GM21360 (cell line): ENCODE results near the gene TBC1D22A.

Experiments used
- ATAC-seq: cut with Tn5 transposase; IDR thresholded peaks from one replicate; pipeline ENCODE4 v1.9.1; 2021; ENCODE audit warnings: mild to moderate bottlenecking, moderate library complexity; ENCODE audit not compliant: unreplicated experiment

Gene TBC1D22A

DNA sequence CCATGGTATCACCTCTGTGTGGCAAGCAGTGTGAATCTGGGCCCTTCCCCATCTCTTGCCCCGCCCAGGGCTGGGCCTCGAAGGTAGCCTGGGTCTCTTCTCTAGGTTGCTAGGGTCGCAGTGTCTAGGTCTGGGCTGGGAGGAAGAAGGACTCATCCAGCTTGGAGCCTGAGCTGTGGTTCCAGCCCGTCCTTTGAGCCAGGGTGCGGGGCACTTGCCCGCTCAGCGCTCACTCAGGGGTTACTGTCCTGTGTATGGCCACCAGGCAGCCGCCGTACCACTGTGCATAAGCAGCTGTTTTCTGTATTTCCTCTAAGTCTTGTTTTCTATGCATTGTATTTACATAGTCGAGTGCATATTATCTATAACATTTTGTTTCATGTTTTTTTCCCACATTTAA, 160.9 kb downstream of the TBC1D22A start:
- no peak for ATAC-seq

- ATAC-seq = no peak
These were observed 163.4 kb downstream of the TBC1D22A start for GRCh38 chr22:46925818-46926217.

DNA sequence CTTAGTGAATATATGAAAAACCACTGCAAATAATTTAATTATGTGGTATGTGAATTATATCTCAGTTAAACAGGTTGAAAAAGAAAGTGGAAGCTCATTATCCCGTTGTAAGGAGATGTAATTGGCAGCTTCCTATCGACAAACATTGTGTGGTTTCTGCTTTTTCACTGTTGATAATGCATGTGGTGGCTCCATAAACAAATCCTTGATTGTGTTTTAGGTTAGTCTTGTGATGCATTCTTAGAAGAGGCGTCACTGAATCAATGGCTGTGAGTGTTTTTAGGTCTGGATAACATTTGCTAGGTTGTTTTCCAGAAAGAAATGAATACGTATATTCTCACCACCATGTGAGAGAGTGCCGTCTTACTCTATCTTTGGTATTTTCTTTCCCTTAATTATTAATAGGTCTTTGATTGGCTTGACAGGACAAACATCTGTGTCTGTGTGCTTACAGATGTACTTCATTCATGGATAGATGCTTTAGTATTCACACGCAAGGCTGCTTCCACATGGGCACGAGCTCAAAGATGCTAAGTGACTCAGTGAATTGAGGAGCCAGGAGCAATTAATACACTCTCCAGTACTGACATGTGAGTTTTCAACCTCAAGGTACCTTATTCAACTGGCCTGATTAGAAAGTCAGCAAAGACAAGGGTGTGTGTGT, 166.7 kb downstream of the TBC1D22A start:
- no peak for ATAC-seq

- no peak for ATAC-seq
These were observed 167.3 kb downstream of the TBC1D22A start for GRCh38 chr22:46929710-46930204.

- no peak for ATAC-seq
These were observed 169.0 kb downstream of the TBC1D22A start for GRCh38 chr22:46931414-46931813.

DNA sequence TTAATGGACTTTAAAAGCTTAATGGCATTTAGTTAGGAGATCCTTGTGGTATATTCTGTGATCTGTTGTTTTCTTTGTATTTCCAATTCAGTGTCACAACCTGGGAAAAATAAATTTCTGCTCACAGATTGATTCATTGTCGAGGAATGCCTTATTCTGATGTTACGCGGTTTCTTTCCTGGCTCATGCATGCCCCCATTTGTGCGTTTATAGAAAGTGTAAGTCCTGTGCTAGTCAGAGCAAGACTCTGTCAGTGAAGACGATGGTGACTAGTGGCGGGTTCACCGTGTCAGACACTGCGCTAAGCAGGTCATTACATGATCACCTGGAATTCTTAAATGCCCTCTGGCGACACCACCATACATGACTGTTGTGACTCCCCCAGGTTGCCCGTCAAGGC, 169.4 kb downstream of the TBC1D22A start:
- no peak for ATAC-seq

- ATAC-seq = no peak
These were observed 170.8 kb downstream of the TBC1D22A start for GRCh38 chr22:46933040-46933930.

DNA sequence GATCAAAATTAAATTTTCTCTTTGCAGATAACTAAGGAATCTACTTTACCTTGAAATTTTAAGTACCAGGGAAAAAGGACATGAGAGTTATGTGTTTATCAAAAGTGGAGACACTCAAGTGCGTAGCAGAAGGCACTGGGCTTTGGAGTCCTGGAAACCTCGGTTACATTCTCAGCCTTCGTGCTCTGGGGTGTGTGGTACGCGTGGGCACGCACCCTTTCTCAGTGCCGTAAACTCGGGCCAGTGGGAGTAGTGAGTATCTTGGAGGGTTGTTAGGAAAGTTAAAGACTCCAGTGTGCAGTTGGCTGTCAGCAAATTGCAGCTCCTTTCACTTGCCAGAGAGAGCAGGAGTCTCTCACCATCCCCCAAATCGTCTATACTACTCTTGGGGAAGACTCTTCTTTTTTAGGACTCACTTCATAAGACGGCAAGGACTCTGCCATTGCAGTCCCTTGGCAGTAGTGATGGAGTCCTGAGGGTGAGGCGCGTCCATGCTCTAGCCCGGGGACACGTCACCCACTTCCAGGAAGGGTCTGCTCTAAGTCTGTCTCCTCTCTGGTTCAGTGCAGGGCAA, 171.8 kb downstream of the TBC1D22A start:
- no peak for ATAC-seq

GRCh38 chr22:46934746-46935491, 172.5 kb downstream of the TBC1D22A start:
- peak; percentile 70 for ATAC-seq

- no peak for ATAC-seq
These were observed 173.3 kb downstream of the TBC1D22A start for GRCh38 chr22:46935506-46936377.

DNA sequence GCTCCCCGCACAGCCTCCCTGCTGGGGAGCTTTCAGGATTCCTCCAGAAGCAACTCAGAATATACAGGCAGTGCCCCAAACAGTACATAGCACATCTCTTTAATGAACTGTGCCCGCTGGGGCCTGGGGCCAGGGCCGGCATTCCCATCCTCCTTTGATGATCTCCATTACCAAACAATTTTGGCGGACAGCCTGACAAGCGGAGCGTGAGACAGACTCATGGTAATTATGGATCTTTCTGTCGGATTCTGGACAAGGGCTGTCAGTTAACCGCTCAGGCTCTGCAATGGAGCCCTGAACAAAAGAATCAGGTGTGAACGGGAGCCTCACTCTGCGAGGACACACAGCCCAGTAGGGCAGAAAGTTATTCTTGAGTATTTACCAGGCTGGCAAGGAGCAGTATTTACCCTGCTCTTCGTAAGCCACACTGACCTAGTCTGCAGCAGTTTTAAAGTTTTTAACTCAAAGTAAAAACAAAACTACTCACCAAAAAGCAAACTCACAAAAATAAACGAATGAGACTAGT, 174.0 kb downstream of the TBC1D22A start:
- ATAC-seq = no peak

GRCh38 chr22:46937185-46937584, 174.7 kb downstream of the TBC1D22A start:
- ATAC-seq = no peak

DNA sequence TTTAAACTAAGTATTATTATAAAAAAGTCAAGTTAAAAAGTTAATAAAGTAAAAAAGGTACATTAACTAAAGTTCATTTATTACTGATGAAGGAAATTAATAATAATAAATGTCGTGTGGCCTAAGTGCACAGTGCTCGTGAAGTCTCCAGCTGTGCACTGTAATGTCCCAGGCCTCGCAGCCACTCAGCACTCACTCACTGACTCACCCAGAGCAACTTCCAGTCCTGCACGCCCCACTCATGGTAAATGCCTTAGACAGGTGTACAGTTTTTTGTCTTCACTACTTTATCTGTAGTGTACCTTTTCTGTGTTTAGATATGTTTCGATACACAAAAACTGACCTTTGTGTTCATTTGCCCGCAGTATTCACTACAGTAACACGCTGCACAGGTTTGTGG, 175.5 kb downstream of the TBC1D22A start:
- ATAC-seq = no peak

- no peak for ATAC-seq
These were observed 179.7 kb downstream of the TBC1D22A start for GRCh38 chr22:46941968-46942798.

DNA sequence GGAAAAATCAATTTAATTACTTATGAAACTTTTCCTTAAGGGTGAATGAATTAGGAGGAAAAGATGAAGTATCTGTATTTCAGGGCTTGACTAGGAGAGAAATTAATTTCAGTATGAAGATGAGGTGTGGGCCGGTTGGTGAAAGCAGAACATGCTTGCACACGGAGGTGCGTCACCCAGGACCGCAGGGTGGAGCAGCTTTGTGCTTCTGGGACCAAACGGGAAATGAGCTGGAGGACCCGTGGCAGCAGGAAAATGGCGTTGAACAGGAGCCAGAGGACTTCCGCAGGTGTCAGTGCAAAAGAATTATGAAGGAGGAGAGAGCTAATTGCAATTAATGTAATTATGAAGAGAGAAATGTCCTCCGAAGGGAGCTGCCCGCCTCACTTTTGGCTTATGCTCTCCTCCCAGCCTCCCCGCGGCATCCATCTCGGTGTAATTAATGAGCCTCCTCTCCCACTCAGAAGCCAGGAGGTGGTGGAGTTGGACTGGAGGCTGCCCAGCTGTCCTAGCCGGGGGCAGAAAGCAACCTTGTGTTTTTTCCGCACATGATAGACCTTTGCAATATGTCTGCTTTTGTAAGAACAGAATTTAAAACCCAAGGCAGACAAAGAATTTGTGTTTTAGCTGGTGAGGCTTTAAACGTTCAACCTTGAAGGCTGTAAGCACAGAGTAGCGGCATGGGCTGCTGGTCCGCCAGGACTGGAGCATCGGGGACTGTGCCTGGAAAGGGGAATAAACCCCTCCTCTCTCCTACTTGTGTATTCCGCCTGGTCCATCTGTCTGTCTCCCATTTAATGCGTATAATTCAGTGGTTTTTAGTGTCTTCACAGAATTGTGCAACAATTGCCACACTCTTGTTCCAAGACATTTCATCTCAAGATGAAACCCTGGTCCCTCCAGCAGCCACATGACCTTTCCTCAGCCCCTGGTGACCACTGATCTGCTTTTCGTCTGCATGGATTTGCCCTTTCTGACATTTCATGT, 180.6 kb downstream of the TBC1D22A start:
- ATAC-seq = no peak

- ATAC-seq = no peak
These were observed 183.0 kb downstream of the TBC1D22A start for GRCh38 chr22:46945481-46945880.

DNA sequence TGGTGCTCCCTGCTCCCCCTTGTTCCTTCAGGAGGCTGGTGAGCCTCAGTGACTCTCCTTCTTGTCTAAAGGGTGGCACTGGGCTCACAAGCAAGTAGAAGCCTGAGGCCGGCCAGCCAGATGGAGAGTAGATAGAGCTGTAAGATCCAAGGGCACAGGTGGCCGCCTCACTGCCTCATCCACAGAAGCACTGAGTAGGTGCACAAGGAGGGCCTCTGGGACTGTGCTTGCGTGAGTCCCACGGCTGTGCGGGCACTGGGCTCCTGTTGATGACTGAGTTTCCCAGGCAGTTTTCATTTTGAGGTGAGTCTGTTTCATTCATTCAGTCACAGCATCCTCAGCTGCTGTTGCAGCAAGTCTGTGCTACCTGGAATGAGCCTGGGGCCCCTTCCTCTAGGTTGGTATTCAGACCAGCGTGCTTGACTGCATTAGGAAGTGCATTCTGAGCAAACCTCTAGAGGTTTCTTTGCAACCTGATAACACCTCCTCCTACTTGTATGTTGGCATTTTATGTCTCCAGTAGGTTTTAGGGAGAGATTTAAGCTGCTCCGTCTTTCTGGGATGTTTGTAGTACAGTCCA, 184.0 kb downstream of the TBC1D22A start:
- no peak for ATAC-seq
